ENCODE measurements around the gene MTTP. TPM values are rescaled to one million over a fixed set of nuclear protein-coding genes. Genes with fewer than 3 reads are reported as not detected.

Gene MTTP
- total and polyA plus RNA-seq, 12 donors, result 0.23 to 5.9 (median 3.0) TPM

- WGBS, 2 donors, result 56 to 64% methylated on average over 5 of the region's 5 CpGs
- H3K4me1 ChIP-seq, result peaks cover 0 to 29% (median 13%) of the 10 kb centered on the region in 9 donors
Observed at GRCh38 chr4:99644453-99644852, 69.8 kb downstream of the MTTP start.

DNA sequence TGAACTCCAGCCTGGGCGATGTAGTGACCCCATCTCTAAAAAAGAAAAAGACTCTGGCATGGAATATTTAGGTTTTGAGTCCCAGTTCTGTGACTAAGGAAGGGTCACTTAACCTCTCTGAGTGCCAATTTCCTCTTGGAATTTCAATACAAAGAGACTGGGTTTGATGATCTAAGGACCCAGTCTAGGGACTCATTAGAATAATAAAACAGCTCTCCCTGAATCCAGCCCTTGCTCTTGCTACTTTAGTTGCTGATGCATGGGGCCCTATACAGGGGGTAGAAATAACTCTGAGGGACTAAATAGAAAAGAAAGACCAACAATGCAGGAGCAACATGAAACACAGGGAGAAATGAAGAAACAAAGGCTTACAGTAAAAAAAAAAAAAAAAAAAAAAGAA lies 70.4 kb downstream of the MTTP start:
- Histone ChIP-seq H3K4me1 (peaks cover 0 to 29% (median 13%) of the 10 kb centered on the region in 9 donors), H3K9me3 (no peaks in the 10 kb centered on the region), H3K4me3 (no peak overlapping the region), H3K27me3 (no peaks in the 10 kb centered on the region), H3K27ac (no peak overlapping the region), H3K36me3 (no peaks in the 10 kb centered on the region)
- DNase-seq, result no peak
- TF ChIP-seq, protein P1, sequence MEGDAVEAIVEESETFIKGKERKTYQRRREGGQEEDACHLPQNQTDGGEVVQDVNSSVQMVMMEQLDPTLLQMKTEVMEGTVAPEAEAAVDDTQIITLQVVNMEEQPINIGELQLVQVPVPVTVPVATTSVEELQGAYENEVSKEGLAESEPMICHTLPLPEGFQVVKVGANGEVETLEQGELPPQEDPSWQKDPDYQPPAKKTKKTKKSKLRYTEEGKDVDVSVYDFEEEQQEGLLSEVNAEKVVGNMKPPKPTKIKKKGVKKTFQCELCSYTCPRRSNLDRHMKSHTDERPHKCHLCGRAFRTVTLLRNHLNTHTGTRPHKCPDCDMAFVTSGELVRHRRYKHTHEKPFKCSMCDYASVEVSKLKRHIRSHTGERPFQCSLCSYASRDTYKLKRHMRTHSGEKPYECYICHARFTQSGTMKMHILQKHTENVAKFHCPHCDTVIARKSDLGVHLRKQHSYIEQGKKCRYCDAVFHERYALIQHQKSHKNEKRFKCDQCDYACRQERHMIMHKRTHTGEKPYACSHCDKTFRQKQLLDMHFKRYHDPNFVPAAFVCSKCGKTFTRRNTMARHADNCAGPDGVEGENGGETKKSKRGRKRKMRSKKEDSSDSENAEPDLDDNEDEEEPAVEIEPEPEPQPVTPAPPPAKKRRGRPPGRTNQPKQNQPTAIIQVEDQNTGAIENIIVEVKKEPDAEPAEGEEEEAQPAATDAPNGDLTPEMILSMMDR (IDR thresholded peaks at IDR 0.05), result no peak
- no peak for ATAC-seq
- intact Hi-C loops (cut with DNase I), result loop anchor here in 1 of 10 donors (10.0 kb wide), 2 partner anchors 80 to 160 kb away; partner anchors contain the start of gene TRMT10A
- WGBS, 2 donors, result 87 to 91% methylated on average over 1 of the region's 1 CpG

More at GRCh38 chr4:99644453-99644852, 69.8 kb downstream of the MTTP start:
- TF ChIP-seq, protein P1 (IDR thresholded peaks at IDR 0.05), result no peak
- Histone ChIP-seq H3K36me3 (no peaks in the 10 kb centered on the region), H3K27ac (peak overlapping the region in 1 of 10 donors; percentile 35), H3K4me3 (no peak overlapping the region), H3K27me3 (no peaks in the 10 kb centered on the region), H3K9me3 (no peaks in the 10 kb centered on the region)
- ATAC-seq (no peak), DNase-seq (no peak)
- intact Hi-C loops (cut with DNase I), result loop anchor here in 1 of 10 donors (10.0 kb wide), 2 partner anchors 80 to 160 kb away; partner anchors contain the start of gene TRMT10A

DNA sequence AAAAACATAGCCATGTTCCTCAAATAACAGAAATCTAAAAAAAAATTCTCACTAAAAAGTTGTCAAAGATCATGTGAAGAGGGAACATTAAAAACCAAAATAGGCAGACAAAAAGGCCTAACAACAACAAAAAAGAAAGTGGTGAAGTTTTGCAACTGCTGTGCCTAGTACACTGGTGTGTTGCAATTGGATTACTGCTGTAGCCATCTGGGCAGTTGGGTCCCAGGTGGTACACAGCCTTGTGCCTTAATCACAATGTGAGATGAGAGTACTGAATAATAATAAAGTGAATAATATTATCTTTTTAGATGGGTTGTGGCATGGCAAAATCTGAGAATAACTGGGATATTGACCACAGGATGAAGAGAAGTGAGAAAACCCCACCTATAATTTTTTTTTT lies 71.0 kb downstream of the MTTP start:
- H3K36me3 ChIP-seq, result no peaks in the 10 kb centered on the region
- DNase-seq (no peak), ATAC-seq (no peak)
- H3K9me3 ChIP-seq, result no peaks in the 10 kb centered on the region
- peaks cover 0 to 29% (median 13%) of the 10 kb centered on the region in 9 donors for H3K4me1 ChIP-seq
- intact Hi-C loops (cut with DNase I), result loop anchor here in 1 of 10 donors (10.0 kb wide), 2 partner anchors 81 to 159 kb away; partner anchors contain the start of gene TRMT10A
- TF ChIP-seq, protein P1 (IDR thresholded peaks at IDR 0.05), result no peak
- H3K27ac ChIP-seq, result peak overlapping the region in 1 of 10 donors; percentile 1
- no peaks in the 10 kb centered on the region for H3K27me3 ChIP-seq
- no peak overlapping the region for H3K4me3 ChIP-seq

DNA sequence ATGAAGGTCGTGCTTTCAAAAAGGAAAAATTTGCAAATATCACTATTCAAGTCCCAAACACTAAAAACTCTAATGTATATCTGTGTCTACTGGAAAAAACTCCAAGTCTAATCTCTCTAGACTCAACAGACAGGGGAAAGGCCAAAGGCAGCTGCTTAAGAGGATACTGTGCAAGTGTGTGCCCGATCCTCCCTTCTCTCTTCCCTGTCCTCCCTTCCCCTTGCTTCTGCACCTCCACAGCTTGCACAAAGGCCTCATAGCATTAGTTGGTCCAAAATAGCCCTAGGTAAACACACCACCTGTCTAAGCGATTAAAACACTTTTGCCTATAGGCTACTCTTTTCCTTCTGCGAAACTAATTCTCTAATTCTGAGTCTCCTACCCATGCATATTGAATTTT lies 72.4 kb downstream of the MTTP start:
- ATAC-seq (no peak), DNase-seq (no peak)
- 71 to 77% methylated on average over 4 of the region's 4 CpGs for WGBS, 2 donors
- H3K4me3 ChIP-seq, result no peak overlapping the region
- no peaks in the 10 kb centered on the region for H3K9me3 ChIP-seq
- H3K4me1 ChIP-seq, result peaks cover 0 to 29% (median 13%) of the 10 kb centered on the region in 9 donors
- no peaks in the 10 kb centered on the region for H3K36me3 ChIP-seq
- intact Hi-C loops (cut with DNase I), result loop anchor here in 1 of 10 donors (10.0 kb wide), 2 partner anchors 82 to 158 kb away; partner anchors contain the start of gene TRMT10A
- H3K27me3 ChIP-seq, result no peaks in the 10 kb centered on the region
- TF ChIP-seq, protein P1 (IDR thresholded peaks at IDR 0.05), result no peak
- H3K27ac ChIP-seq, result no peak overlapping the region
